Stimulated activated CD8-positive, alpha-beta memory T cell treated with anti-CD3 and anti-CD28 coated beads, Interleukin-7, amount 100 ng/mL, for 48 hours (primary cell): ENCODE results near the gene HOMER3.
"Not testable (repeated sequence)": the region's sequence is repeated elsewhere in the genome, so short reads cannot be mapped to it uniquely, and the experiment has no call there.

Experiments used
- DNase-seq, 2 donors: peaks; one replicate each; pipeline ENCODE4 v3.0.0-alpha.2; 2020; ENCODE audit warnings: low read depth in 1 of 2; ENCODE audit errors: extremely low read depth in 1 of 2

Gene HOMER3

GRCh38 chr19:18928018-18928805 lies 12.8 kb downstream of the HOMER3 start:
- no peak for DNase-seq

- DNase-seq = no peak
Observed at GRCh38 chr19:18924684-18925213, 16.3 kb downstream of the HOMER3 start.

GRCh38 chr19:18922228-18922985 lies 18.6 kb downstream of the HOMER3 start:
- no peak for DNase-seq

GRCh38 chr19:18921593-18921992 lies 19.4 kb downstream of the HOMER3 start:
- no peak for DNase-seq

GRCh38 chr19:18920400-18920799 lies 20.6 kb downstream of the HOMER3 start:
- no peak for DNase-seq

- no peak for DNase-seq
Observed at GRCh38 chr19:18919900-18920214, 21.2 kb downstream of the HOMER3 start.

GRCh38 chr19:18919086-18919899 lies 21.7 kb downstream of the HOMER3 start, which contains the start of the genes COPE and DDX49:
Gene COPE, minus strand, starts transcription at chr19:18919387. Its CDS starts 39 bp downstream, at chr19:18919348.
Gene DDX49, plus strand, starts transcription at chr19:18919715. Its CDS starts 27 bp downstream, at chr19:18919742.
- DNase-seq = peak; percentile 93 to 98

- DNase-seq = not testable (repeated sequence)
Observed at GRCh38 chr19:18917593-18917992, 23.4 kb downstream of the HOMER3 start.

- peak in 1 of 2 donors; percentile 21 for DNase-seq
Observed at GRCh38 chr19:18915639-18916038, 25.4 kb downstream of the HOMER3 start.

- no peak for DNase-seq
Observed at GRCh38 chr19:18913466-18913865, 27.6 kb downstream of the HOMER3 start.

GRCh38 chr19:18912933-18913332 lies 28.1 kb downstream of the HOMER3 start:
- no peak for DNase-seq

- DNase-seq = no peak
Observed at GRCh38 chr19:18910801-18911436, 30.1 kb downstream of the HOMER3 start.

- no peak for DNase-seq
Observed at GRCh38 chr19:18910010-18910409, 31.0 kb downstream of the HOMER3 start.

GRCh38 chr19:18908917-18909619 lies 31.9 kb downstream of the HOMER3 start:
- no peak for DNase-seq

- no peak for DNase-seq
Observed at GRCh38 chr19:18906605-18907519, 34.2 kb downstream of the HOMER3 start.

GRCh38 chr19:18905513-18906236 lies 35.3 kb downstream of the HOMER3 start:
- no peak for DNase-seq

- DNase-seq = no peak
Observed at GRCh38 chr19:18905058-18905456, 36.0 kb downstream of the HOMER3 start.
